Measurements from ENCODE around the gene CLTCL1. TPM values are rescaled to one million over a fixed set of nuclear protein-coding genes. Genes with fewer than 3 reads are reported as not detected.

The CLTCL1 gene
- total and polyA plus RNA-seq, 9 of the 15 experiments (the other 6 are each of a cell fraction or from before 2014, with no cell fraction given), result 1.1 to 11.7 (median 5.0) TPM

DNA sequence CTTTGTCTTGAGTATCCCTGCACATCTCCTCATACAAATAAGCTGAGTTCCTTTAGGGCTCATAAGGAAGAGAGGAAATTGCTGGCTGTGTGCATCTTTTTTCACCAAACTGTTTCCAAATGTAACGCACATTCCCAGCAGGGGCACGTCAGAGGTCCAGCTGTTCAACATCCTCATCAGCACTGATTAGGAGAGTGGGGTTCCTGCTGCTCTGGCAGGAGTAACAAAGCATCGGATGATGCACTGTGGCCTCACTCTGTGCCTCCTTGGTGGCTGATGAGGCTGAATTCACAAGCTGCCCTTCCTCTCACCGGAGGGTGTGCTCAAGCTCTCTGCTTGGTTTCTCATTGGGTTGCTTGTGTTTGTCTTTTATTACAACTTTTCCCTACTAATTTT lies 77.4 kb downstream of the CLTCL1 start (continued):
- TF ChIP-seq, protein P1, sequence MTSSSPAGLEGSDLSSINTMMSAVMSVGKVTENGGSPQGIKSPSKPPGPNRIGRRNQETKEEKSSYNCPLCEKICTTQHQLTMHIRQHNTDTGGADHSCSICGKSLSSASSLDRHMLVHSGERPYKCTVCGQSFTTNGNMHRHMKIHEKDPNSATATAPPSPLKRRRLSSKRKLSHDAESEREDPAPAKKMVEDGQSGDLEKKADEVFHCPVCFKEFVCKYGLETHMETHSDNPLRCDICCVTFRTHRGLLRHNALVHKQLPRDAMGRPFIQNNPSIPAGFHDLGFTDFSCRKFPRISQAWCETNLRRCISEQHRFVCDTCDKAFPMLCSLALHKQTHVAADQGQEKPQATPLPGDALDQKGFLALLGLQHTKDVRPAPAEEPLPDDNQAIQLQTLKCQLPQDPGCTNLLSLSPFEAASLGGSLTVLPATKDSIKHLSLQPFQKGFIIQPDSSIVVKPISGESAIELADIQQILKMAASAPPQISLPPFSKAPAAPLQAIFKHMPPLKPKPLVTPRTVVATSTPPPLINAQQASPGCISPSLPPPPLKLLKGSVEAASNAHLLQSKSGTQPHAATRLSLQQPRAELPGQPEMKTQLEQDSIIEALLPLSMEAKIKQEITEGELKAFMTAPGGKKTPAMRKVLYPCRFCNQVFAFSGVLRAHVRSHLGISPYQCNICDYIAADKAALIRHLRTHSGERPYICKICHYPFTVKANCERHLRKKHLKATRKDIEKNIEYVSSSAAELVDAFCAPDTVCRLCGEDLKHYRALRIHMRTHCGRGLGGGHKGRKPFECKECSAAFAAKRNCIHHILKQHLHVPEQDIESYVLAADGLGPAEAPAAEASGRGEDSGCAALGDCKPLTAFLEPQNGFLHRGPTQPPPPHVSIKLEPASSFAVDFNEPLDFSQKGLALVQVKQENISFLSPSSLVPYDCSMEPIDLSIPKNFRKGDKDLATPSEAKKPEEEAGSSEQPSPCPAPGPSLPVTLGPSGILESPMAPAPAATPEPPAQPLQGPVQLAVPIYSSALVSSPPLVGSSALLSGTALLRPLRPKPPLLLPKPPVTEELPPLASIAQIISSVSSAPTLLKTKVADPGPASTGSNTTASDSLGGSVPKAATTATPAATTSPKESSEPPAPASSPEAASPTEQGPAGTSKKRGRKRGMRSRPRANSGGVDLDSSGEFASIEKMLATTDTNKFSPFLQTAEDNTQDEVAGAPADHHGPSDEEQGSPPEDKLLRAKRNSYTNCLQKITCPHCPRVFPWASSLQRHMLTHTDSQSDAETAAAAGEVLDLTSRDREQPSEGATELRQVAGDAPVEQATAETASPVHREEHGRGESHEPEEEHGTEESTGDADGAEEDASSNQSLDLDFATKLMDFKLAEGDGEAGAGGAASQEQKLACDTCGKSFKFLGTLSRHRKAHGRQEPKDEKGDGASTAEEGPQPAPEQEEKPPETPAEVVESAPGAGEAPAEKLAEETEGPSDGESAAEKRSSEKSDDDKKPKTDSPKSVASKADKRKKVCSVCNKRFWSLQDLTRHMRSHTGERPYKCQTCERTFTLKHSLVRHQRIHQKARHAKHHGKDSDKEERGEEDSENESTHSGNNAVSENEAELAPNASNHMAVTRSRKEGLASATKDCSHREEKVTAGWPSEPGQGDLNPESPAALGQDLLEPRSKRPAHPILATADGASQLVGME (CRISPR knock-in tag; IDR thresholded peaks at IDR 0.05), result peak; percentile 89
- TF ChIP-seq PHF21A (IDR thresholded peaks at IDR 0.05; ENCODE audit: borderline replicate concordance, low read depth), result no peak
- no peak for TF ChIP-seq ZNF140 (CRISPR knock-in tag; IDR thresholded peaks at IDR 0.05)
- TF ChIP-seq SMAD2 (IDR thresholded peaks at IDR 0.05; ENCODE audit: low read depth, low read length), result no peak
- TF ChIP-seq, protein P2, sequence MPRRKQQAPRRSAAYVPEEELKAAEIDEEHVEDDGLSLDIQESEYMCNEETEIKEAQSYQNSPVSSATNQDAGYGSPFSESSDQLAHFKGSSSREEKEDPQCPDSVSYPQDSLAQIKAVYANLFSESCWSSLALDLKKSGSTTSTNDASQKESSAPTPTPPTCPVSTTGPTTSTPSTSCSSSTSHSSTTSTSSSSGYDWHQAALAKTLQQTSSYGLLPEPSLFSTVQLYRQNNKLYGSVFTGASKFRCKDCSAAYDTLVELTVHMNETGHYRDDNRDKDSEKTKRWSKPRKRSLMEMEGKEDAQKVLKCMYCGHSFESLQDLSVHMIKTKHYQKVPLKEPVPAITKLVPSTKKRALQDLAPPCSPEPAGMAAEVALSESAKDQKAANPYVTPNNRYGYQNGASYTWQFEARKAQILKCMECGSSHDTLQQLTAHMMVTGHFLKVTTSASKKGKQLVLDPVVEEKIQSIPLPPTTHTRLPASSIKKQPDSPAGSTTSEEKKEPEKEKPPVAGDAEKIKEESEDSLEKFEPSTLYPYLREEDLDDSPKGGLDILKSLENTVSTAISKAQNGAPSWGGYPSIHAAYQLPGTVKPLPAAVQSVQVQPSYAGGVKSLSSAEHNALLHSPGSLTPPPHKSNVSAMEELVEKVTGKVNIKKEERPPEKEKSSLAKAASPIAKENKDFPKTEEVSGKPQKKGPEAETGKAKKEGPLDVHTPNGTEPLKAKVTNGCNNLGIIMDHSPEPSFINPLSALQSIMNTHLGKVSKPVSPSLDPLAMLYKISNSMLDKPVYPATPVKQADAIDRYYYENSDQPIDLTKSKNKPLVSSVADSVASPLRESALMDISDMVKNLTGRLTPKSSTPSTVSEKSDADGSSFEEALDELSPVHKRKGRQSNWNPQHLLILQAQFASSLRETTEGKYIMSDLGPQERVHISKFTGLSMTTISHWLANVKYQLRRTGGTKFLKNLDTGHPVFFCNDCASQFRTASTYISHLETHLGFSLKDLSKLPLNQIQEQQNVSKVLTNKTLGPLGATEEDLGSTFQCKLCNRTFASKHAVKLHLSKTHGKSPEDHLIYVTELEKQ (CRISPR knock-in tag; IDR thresholded peaks at IDR 0.05), result no peak
- TF ChIP-seq, protein P3, sequence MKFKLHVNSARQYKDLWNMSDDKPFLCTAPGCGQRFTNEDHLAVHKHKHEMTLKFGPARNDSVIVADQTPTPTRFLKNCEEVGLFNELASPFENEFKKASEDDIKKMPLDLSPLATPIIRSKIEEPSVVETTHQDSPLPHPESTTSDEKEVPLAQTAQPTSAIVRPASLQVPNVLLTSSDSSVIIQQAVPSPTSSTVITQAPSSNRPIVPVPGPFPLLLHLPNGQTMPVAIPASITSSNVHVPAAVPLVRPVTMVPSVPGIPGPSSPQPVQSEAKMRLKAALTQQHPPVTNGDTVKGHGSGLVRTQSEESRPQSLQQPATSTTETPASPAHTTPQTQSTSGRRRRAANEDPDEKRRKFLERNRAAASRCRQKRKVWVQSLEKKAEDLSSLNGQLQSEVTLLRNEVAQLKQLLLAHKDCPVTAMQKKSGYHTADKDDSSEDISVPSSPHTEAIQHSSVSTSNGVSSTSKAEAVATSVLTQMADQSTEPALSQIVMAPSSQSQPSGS (CRISPR knock-in tag; IDR thresholded peaks at IDR 0.05), result peak; percentile 59; the same call in 1 of the 2 replicates
- no peak for TF ChIP-seq CC2D1A (IDR thresholded peaks at IDR 0.05)
- no peak for TF ChIP-seq SAP30 (IDR thresholded peaks at IDR 0.05; ENCODE audit: borderline replicate concordance, insufficient read depth, low read depth, low read length, poor library complexity, severe bottlenecking)
- TF ChIP-seq CBFA2T3 (IDR thresholded peaks at IDR 0.05), result no peak
- TF ChIP-seq, protein P4, sequence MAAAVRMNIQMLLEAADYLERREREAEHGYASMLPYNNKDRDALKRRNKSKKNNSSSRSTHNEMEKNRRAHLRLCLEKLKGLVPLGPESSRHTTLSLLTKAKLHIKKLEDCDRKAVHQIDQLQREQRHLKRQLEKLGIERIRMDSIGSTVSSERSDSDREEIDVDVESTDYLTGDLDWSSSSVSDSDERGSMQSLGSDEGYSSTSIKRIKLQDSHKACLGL (CRISPR knock-in tag; IDR thresholded peaks at IDR 0.05; ENCODE audit: borderline replicate concordance, poor library complexity, severe bottlenecking), result no peak
- TF ChIP-seq SP1 (CRISPR knock-in tag; IDR thresholded peaks at IDR 0.05), result no peak
- TF ChIP-seq, protein P5, sequence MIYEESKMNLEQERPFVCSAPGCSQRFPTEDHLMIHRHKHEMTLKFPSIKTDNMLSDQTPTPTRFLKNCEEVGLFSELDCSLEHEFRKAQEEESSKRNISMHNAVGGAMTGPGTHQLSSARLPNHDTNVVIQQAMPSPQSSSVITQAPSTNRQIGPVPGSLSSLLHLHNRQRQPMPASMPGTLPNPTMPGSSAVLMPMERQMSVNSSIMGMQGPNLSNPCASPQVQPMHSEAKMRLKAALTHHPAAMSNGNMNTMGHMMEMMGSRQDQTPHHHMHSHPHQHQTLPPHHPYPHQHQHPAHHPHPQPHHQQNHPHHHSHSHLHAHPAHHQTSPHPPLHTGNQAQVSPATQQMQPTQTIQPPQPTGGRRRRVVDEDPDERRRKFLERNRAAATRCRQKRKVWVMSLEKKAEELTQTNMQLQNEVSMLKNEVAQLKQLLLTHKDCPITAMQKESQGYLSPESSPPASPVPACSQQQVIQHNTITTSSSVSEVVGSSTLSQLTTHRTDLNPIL (CRISPR knock-in tag; IDR thresholded peaks at IDR 0.05), result no peak
- TF ChIP-seq ZNF165 (CRISPR knock-in tag; IDR thresholded peaks at IDR 0.05; ENCODE audit: borderline replicate concordance), result no peak
- TF ChIP-seq, protein P6, sequence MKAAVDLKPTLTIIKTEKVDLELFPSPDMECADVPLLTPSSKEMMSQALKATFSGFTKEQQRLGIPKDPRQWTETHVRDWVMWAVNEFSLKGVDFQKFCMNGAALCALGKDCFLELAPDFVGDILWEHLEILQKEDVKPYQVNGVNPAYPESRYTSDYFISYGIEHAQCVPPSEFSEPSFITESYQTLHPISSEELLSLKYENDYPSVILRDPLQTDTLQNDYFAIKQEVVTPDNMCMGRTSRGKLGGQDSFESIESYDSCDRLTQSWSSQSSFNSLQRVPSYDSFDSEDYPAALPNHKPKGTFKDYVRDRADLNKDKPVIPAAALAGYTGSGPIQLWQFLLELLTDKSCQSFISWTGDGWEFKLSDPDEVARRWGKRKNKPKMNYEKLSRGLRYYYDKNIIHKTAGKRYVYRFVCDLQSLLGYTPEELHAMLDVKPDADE (conservative IDR thresholded peaks at IDR 0.05; ENCODE audit: control insufficient read depth, low read depth, low read length), result no peak
